MM.1S (cell line): ENCODE data around the gene SPINT1.

Experiments used
- EZH2 ChIP-seq: fragments of 300-600 bp; sonication (generic); optimal IDR thresholded peaks from 2 replicates; pipeline ENCODE3; 2017; ENCODE audit warnings: low read depth, mild to moderate bottlenecking, antibody characterized with exemption, low read length, mixed read lengths
- TF ChIP-seq, protein P1 (sequence below): fragments of 300-600 bp; sonication (generic); IDR thresholded peaks from 2 replicates; pipeline ENCODE4 v1.5.1; 2016; ENCODE audit warnings: antibody characterized with exemption, low read length, mixed read lengths

GRCh38 chr15:40803076-40803475 lies 40.8 kb upstream of the SPINT1 start:
- TF ChIP-seq, protein P1, sequence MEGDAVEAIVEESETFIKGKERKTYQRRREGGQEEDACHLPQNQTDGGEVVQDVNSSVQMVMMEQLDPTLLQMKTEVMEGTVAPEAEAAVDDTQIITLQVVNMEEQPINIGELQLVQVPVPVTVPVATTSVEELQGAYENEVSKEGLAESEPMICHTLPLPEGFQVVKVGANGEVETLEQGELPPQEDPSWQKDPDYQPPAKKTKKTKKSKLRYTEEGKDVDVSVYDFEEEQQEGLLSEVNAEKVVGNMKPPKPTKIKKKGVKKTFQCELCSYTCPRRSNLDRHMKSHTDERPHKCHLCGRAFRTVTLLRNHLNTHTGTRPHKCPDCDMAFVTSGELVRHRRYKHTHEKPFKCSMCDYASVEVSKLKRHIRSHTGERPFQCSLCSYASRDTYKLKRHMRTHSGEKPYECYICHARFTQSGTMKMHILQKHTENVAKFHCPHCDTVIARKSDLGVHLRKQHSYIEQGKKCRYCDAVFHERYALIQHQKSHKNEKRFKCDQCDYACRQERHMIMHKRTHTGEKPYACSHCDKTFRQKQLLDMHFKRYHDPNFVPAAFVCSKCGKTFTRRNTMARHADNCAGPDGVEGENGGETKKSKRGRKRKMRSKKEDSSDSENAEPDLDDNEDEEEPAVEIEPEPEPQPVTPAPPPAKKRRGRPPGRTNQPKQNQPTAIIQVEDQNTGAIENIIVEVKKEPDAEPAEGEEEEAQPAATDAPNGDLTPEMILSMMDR: no peak
- TF ChIP-seq EZH2: no peak
